MM.1S (cell line): ENCODE results near the gene EEF1A1.

Source experiments
- DNase-seq: peaks from one replicate; pipeline ENCODE4 v3.0.0-alpha.2; 2015
- H2AFZ ChIP-seq: fragments of 300-600 bp; sonication (generic); 2 replicates; pipeline ENCODE4 v1.6.0; 2016; ENCODE audit warnings: antibody characterized with exemption, low read length
- H3F3A ChIP-seq: fragments of 300-600 bp; sonication (generic); 2 replicates; pipeline ENCODE4 v1.6.1; 2016; ENCODE audit warnings: mild to moderate bottlenecking, antibody characterized with exemption, low read length, moderate library complexity, mixed read lengths; ENCODE audit not compliant: insufficient read depth
- H3K27ac ChIP-seq: fragments of 300-600 bp; sonication (generic); 2 replicates; pipeline ENCODE4 v1.5.1; 2016; ENCODE audit warnings: mild to moderate bottlenecking, low read length
- H3K27me3 ChIP-seq: fragments of 300-600 bp; sonication (generic); replicated peaks from 2 replicates; pipeline ENCODE4 v1.6.0; 2016; ENCODE audit warnings: low read length; ENCODE audit not compliant: insufficient read depth
- H3K36me3 ChIP-seq: fragments of 300-600 bp; sonication (generic); replicated peaks from 2 replicates; pipeline ENCODE4 v1.6.1; 2016; ENCODE audit warnings: mild to moderate bottlenecking, low read length, mixed read lengths; ENCODE audit not compliant: insufficient read depth
- H3K4me1 ChIP-seq: fragments of 300-600 bp; sonication (generic); 2 replicates; pipeline ENCODE4 v1.6.1; 2016; ENCODE audit warnings: low read length, mixed read lengths
- H3K4me2 ChIP-seq: fragments of 300-600 bp; sonication (generic); 2 replicates; pipeline ENCODE4 v1.6.0; 2016; ENCODE audit warnings: low read depth, low read length
- H3K4me3 ChIP-seq: fragments of 300-600 bp; sonication (generic); 2 replicates; pipeline ENCODE4 v1.5.1; 2016; ENCODE audit warnings: low read length, mixed read lengths
- H3K79me2 ChIP-seq: fragments of 300-600 bp; sonication (generic); 2 replicates; pipeline ENCODE4 v1.6.1; 2016; ENCODE audit warnings: mixed run types, low read length, mixed read lengths
- H3K9ac ChIP-seq: fragments of 300-600 bp; sonication (generic); 2 replicates; pipeline ENCODE4 v1.6.1; 2016; ENCODE audit warnings: low read length, mixed read lengths
- H3K9me2 ChIP-seq: fragments of 300-600 bp; sonication (generic); replicated peaks from 2 replicates; pipeline ENCODE4 v1.6.1; 2016; ENCODE audit warnings: mild to moderate bottlenecking, low read length, mixed read lengths; ENCODE audit not compliant: insufficient read depth
- H3K9me3 ChIP-seq: fragments of 300-600 bp; sonication (generic); replicated peaks from 2 replicates; pipeline ENCODE4 v1.6.1; 2016; ENCODE audit warnings: mild to moderate bottlenecking, low read length, mixed read lengths; ENCODE audit not compliant: insufficient read depth
- H4K20me1 ChIP-seq: fragments of 300-600 bp; sonication (generic); 2 replicates; pipeline ENCODE4 v1.6.1; 2016; ENCODE audit warnings: mild to moderate bottlenecking, low read length, moderate library complexity, mixed read lengths; ENCODE audit not compliant: insufficient read depth
- CTCF ChIP-seq: fragments of 300-600 bp; sonication (generic); IDR thresholded peaks from 2 replicates; pipeline ENCODE4 v1.5.1; 2016; ENCODE audit warnings: antibody characterized with exemption, low read length, mixed read lengths
- EZH2 ChIP-seq: fragments of 300-600 bp; sonication (generic); optimal IDR thresholded peaks from 2 replicates; pipeline ENCODE3; 2017; ENCODE audit warnings: low read depth, mild to moderate bottlenecking, antibody characterized with exemption, low read length, mixed read lengths
- EZH2phosphoT487 ChIP-seq: fragments of 300-600 bp; sonication (generic); IDR thresholded peaks from 2 replicates; pipeline ENCODE4 v1.6.1; 2018; ENCODE audit warnings: antibody characterized with exemption, low read length

EEF1A1 gene

GRCh38 chr6:73532293-73532692 is 11.5 kb upstream of the EEF1A1 start:
- no peaks in the 10 kb centered on the region for H3K79me2 ChIP-seq
- no peak for DNase-seq
- no peak overlapping the region for H2AFZ ChIP-seq
- no peaks in the 10 kb centered on the region for H3K4me1 ChIP-seq
- no peak overlapping the region for H3K4me2 ChIP-seq
- H3F3A ChIP-seq: no peaks in the 10 kb centered on the region
- TF ChIP-seq CTCF: no peak
- TF ChIP-seq EZH2phosphoT487: no peak
- no peak for TF ChIP-seq EZH2
- no peaks in the 10 kb centered on the region for H3K36me3 ChIP-seq
- H3K9ac ChIP-seq: no peak overlapping the region
- H3K27me3 ChIP-seq: no peaks in the 10 kb centered on the region
- no peak overlapping the region for H3K4me3 ChIP-seq
- no peak overlapping the region for H3K27ac ChIP-seq
- no peaks in the 10 kb centered on the region for H3K9me2 ChIP-seq
- H4K20me1 ChIP-seq: no peaks in the 10 kb centered on the region
- no peaks in the 10 kb centered on the region for H3K9me3 ChIP-seq

- no peak overlapping the region for H3K9ac ChIP-seq
- 0 out of 2 replicates have a peak, but pooled peaks cover 4% of the 10 kb centered on the region for H3K4me1 ChIP-seq
- H3K4me2 ChIP-seq: no peak overlapping the region
- no peak overlapping the region for H2AFZ ChIP-seq
- H3K9me3 ChIP-seq: no peaks in the 10 kb centered on the region
- H3K36me3 ChIP-seq: no peaks in the 10 kb centered on the region
- H3K27ac ChIP-seq: no peak overlapping the region
- H3K27me3 ChIP-seq: no peaks in the 10 kb centered on the region
- H3K4me3 ChIP-seq: no peak overlapping the region
- H3K9me2 ChIP-seq: no peaks in the 10 kb centered on the region
- no peaks in the 10 kb centered on the region for H4K20me1 ChIP-seq
- TF ChIP-seq EZH2phosphoT487 (no peak), CTCF (no peak), EZH2 (no peak)
- 0 out of 2 replicates have a peak, but pooled peaks cover 4% of the 10 kb centered on the region for H3F3A ChIP-seq
- no peaks in the 10 kb centered on the region for H3K79me2 ChIP-seq
- no peak for DNase-seq
These were observed 8.1 kb upstream of the EEF1A1 start for GRCh38 chr6:73528897-73529296.

GRCh38 chr6:73525546-73526330 is 4.9 kb upstream of the EEF1A1 start:
- peaks cover 7% of the 10 kb centered on the region for H3K79me2 ChIP-seq
- no peaks in the 10 kb centered on the region for H3K36me3 ChIP-seq
- DNase-seq: no peak
- no peaks in the 10 kb centered on the region for H3K27me3 ChIP-seq
- H2AFZ ChIP-seq: no peak overlapping the region
- H3K27ac ChIP-seq: no peak overlapping the region
- no peak overlapping the region for H3K9ac ChIP-seq
- 0 out of 2 replicates have a peak, but pooled peaks cover 5% of the 10 kb centered on the region for H3K4me1 ChIP-seq
- no peak overlapping the region for H3K4me2 ChIP-seq
- no peak overlapping the region for H3K4me3 ChIP-seq
- no peak for TF ChIP-seq EZH2
- no peaks in the 10 kb centered on the region for H3K9me3 ChIP-seq
- H3F3A ChIP-seq: peaks cover 28% of the 10 kb centered on the region
- H4K20me1 ChIP-seq: no peaks in the 10 kb centered on the region
- no peaks in the 10 kb centered on the region for H3K9me2 ChIP-seq
